Endometrial microvascular endothelial cells (primary cell): Measurements from ENCODE around the gene DGKG. TPM values are rescaled to one million over a fixed set of nuclear protein-coding genes. Genes with fewer than 3 reads are reported as not detected.

Experiments used
- in situ Hi-C: cut with HindIII; loops from 2 replicates; pipeline ENCODE4 v1.10.0; 2017; ENCODE audit warnings: low sequenced_read_pairs, low pct_unique_long_range_greater_than_20kb; ENCODE audit errors: inconsistent ontology term
- total RNA-seq: library from RNA; depleted of rRNA; stranded (reverse); fragments of >200 nt; gene quantifications from one replicate; pipeline ENCODE4 v1.2.3, GENCODE V29; 2015; ENCODE audit errors: inconsistent ontology term

The DGKG gene
- total RNA-seq, 1 donor from 2014 or later = 1.7 TPM

DNA sequence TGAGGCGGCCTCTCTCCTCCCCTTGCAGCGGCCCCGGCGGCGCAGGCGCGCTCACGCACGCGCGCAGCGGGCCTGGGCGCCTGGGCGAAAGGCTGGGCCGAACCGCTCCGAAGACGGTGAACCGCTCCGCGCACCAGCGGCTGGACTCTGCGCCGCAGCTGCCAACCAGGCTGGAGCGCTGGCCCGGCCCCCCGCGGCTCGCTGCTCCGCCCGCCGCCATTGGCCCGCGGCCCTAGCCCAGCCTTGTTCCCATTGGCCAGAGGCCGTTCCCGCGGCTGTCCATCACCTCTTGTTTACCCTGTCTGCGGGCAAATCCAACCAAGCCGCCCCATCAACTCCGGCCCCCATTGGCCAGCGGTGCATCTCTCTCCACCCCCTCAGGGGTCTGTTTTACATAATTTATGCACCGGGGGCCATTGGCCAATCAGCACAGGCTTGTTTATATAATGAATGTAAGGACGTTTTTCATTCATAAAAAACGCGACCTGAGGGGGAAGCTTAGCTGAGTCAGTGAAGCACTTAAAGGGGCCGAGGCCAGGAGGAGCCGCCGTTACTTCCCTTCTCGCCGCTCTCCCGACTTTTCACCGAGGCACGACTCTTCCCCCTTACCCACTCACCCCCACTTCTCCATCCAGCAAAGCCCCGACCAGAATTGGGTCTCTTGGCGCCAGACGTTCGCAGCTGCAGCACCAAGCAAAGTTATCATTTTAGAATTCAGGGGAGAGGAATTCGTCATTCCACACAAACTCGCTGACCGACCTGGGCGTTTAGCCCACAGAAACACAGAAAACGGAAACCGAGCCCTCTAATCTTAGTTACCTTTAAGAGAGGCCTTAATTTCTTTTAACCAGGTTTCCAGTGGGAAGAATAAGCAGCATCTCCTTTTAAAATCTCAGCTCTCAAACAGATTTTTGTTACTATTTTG lies 252.8 kb downstream of the DGKG start, which contains the start of gene ETV5:
TSS of gene ETV5 (minus strand) at position 149 of the 925 bp plus-strand sequence. CDS start 3,221 bp downstream, outside the sequence.
- in situ Hi-C loops = no loop called here

DNA sequence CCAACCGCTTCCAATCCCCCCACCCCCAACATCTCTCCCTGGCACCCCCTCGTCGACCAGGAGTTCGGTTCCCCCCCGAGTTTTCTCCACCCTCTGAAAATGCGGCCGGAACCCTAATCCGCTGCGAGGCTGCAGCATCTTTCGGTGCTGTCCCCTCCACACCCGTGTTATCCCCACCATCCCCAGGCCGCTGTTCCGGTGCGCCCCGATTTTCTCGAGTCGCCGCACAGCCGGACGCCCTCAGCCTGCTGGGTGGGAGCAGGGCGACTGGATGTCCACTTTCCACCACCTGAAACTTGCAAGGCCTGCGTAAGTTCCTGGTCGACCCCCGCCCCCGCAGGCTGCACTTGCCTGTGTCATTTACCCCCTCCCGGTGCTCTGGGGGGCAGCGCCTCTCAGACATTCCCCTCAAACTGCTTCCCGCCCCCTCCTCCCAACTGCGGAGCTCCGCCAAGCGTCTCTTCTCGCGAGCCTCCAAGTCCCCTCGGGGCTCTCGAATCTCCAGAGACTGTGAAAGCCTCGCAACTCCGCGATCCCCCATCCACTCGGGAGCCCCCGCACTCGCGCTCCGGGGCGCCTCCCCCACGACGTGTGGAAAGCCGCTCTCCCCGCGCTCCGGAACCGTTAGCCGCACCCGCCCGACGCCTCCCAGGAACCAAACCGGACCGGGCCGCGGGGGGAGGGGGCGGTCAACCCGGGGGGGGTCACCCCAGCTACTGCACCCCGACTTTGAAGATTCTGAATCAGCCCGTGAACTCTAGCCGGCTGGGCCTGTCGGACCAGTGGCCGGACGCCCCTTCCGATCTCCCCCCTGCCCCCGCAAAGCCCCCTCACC lies 253.7 kb downstream of the DGKG start:
- in situ Hi-C loops = no loop called here

DNA sequence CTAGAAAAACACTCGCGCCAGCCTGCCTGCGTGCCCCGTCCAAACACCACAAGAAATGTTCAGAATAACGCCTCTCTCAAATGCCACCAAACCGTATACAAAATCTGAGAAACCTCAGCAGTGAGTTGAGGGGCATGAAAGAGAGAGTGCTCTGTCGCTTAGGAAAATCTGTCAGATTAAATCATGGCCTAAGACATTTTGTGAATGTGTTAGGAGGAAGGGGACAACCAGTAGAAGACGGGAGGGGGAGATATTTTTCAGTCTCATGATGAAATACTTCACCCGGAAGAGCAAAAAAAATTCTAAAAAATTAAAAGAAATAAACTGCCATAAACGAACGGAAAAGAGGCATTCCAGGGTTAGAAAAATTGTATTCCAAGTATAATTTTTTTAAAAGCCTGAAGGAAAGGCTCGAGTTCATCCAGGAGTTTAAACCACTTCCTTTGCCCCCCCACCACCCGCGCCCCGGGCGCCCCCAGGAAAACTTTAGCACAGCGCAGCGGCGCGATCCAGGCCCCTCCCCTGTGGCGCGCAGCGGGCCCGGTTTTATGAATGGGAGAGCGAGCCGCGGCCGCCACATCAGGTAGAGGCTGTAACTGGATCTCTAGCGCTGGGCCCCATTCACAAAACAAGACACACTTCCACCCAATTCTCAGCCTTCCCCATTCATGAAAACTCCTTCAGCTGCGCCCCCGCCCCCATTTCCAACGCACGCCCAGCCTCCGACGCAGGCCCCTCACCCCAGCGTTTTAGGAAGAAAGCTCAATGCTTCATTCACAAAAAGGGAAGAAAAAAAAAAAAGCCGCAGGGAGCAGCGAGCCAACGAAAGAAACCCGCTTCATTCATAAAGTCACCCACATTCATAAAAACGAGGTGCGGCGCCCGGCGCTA lies 254.6 kb downstream of the DGKG start:
- in situ Hi-C loops = no loop called here

DNA sequence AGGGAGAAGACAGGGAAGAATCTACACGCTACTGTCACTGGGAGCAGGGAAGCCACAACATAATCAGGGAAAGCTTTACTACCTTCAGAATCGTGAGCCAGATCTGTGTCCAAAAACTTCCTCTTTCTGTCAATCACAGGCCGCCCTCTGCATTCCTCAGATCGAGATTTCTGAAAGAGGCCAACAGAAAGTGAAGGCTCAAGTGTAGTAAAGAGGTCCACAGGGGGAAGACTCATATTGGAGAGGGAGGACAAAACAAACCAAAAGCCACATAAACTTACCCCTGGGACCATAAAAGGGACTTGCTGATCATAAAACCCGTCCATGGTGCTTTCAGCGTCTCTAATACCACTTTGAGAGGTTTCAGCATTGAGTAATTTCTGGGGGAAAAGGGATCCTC lies 256.5 kb downstream of the DGKG start:
- in situ Hi-C loops = no loop called here

DNA sequence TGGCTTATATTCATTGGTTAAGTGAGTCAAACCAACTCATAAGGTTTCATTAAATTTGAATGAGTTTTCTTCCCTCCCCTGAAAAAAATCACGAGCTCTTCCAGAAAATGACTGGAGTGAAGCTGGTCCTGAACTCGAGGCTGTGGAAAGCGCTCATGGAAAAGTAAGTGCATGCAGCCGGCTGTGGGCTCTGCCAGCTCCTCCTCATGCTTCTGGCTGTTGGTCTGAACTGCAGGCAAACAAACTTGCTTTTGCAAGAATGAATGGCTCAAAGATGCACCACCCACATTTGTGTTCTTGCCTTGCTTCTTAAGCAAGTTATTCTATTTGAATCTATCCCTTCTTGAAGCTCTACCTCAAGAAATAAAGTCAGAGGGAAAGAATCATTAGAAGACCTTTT lies 259.3 kb downstream of the DGKG start:
- in situ Hi-C loops = no loop called here

DNA sequence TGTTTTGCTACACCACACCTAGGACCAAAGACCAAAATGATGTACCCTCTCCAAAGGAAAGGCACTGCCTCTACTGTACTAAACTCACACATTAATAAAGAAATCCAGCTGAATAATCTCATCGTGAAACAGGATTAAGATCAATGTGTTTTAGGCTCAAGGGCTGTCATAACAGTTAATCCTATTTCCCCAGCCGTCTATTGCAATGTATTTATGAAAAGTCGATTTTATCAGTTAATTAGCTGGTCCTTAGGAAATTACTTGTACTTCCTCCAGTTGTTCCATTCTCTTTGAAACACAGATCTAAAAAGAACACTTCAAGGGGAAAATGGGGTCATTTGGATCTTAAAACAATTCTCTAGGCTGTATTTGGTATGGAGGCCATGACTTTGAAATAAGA lies 261.6 kb downstream of the DGKG start:
- in situ Hi-C loops = no loop called here

DNA sequence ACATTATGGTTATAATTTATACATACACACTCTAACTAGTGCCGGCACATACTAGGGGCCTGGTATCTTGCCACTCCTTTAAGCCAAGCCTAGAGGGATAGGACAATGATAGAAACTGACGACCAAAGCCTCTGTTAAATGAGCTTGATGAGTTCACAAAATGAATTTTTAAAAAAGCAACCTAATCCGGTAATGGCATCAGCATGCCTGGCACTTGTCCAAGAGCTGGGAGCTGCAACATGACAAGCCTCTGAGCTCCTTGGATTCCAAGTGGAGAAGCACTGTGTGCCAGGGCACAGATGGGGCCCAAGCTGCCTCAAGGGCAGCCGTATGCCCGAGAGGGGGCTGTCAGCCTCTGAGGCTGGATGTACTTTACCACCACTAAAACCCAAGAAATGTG lies 262.9 kb downstream of the DGKG start:
- in situ Hi-C loops = no loop called here

DNA sequence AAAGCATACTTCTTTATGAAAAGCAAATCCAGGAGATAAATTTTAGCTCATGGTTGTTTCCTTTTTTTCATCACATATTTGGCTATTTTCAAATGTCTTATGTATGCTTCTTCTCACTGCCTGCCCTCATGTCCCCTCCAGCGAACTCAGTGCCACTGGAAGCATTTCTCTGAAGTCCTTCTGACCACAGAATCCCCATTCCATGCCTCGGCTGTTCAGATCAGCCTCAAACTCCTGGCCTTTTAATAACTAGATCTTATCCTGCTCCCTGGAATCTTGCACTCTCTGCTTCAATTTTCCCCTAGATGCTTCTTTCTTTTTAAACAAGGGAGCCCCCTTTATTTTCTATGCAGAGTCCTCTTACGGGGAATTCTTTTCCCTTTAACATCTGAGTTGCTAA lies 263.3 kb downstream of the DGKG start:
- in situ Hi-C loops = no loop called here

DNA sequence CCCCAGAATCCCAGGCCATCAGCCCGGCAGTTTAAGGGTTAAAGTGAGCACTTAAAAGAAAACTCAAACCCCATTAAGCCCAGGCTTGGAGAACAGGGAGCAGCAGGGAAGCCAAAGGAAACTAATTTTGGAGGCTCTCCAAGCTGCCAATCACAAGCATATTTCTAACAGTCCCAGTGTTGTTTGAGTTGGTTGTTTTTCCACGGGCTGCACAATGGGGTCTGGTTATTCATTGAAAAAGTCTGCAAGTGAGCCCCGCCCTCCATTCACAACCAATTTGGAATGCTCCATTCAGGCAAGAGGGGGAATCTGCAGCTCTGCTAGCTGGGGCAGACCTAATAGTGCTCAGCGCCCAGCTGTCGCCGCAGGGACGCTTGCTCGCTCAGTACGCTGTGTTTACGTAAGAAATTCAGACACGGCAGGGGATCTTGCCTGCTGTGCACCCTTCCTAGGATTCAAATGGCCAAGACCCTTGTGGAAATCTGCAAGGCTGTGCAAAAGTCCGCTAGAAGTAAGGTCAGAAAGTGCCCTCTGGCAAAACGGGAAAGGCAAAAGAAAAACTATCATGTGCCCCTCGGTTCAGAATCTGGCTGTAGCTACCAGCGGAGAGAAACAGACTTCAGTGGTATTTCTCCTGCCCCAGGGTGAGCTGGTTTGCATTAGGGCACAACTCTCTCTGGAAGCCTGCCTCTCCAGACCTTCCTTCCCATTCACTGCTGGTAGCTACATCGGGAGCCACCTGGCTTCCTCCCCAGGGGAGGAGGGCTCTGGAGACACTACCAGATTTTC lies 264.2 kb downstream of the DGKG start:
- in situ Hi-C loops = no loop called here

DNA sequence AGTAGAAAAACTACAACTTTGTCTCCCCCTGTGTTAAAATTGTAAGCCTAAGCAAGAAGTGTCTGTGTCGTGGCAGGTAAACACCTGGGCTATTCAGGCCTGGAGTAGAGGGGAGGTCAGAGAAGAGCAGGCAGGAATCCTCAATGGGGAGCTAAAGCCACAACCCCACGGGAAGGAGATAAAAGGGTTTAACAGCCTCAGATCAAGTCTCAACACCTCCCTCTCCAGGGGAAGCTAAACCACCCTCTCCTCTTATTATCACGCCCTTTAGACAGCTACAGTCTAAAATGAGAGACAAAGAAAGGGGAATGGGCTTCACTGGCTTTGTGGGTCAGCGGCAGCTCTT lies 264.7 kb downstream of the DGKG start:
- in situ Hi-C loops = no loop called here

Other genes starting within 250 kb of the DGKG start
- gene CRYGS, start 182.1 kb upstream of the DGKG start, total RNA-seq = 0.28 TPM
- gene TBCCD1, start 205.1 kb upstream of the DGKG start, total RNA-seq = 21.6 TPM
- 78.0 TPM for gene DNAJB11, start 208.5 kb upstream of the DGKG start, total RNA-seq